Kidney (tissue), 14 donors: Measurements from ENCODE around the gene ABHD6. TPM values are rescaled to one million over a fixed set of nuclear protein-coding genes. Genes with fewer than 3 reads are reported as not detected.
"Not testable (repeated sequence)": the region's sequence is repeated elsewhere in the genome, so short reads cannot be mapped to it uniquely, and the experiment has no call there.

Experiments
- DNase-seq, 5 donors: peaks; one replicate each; pipeline ENCODE4 v3.0.0-alpha.2; 2013 to 2020
- FAIRE-seq: peaks from 2 replicates; lab custom pipeline; 2012; peaks lifted over from hg19 to GRCh38; lab: Jason Lieb, UNC
- H3K27ac ChIP-seq, 2 donors: one replicate each; pipeline ENCODE4 v1.7.0; 2013; ENCODE audit warnings: low read depth in 2 of 2, low read length in 2 of 2, inconsistent platforms in 1 of 2
- H3K27me3 ChIP-seq: one replicate; pipeline ENCODE4 v1.7.1; 2013; ENCODE audit warnings: low read length, inconsistent platforms; ENCODE audit not compliant: control insufficient read depth, insufficient read depth
- H3K36me3 ChIP-seq, 3 donors: one replicate each; pipeline versions ENCODE4 v1.7.0 to v1.7.1; 2013; ENCODE audit warnings: low read length in 3 of 3, control low read depth in 1 of 3, inconsistent platforms in 1 of 3; ENCODE audit not compliant: insufficient read depth in 3 of 3, control insufficient read depth in 2 of 3
- H3K4me1 ChIP-seq, 3 donors: one replicate each; pipeline versions ENCODE4 v1.7.0 to v1.7.1; 2013; ENCODE audit warnings: low read length in 3 of 3, inconsistent platforms in 1 of 3, low read depth in 1 of 3; ENCODE audit not compliant: control insufficient read depth in 2 of 3, insufficient read depth in 2 of 3
- H3K4me3 ChIP-seq, 3 donors: one replicate each; pipeline versions ENCODE4 v1.7.0 to v1.8.1; 2013; ENCODE audit warnings: low read length in 3 of 3, control low read depth in 1 of 3, inconsistent platforms in 1 of 3
- H3K9ac ChIP-seq, 3 donors: one replicate each; pipeline versions ENCODE4 v1.7.0 to v1.7.1; 2013; ENCODE audit warnings: low read length in 3 of 3, control low read depth in 1 of 3, inconsistent platforms in 1 of 3
- H3K9me3 ChIP-seq, 3 donors: one replicate each; pipeline versions ENCODE4 v1.7.0 to v1.7.1; 2013; ENCODE audit warnings: low read length in 3 of 3, control low read depth in 1 of 3, inconsistent platforms in 1 of 3; ENCODE audit not compliant: control insufficient read depth in 2 of 3, insufficient read depth in 1 of 3
- intact Hi-C: fragments of 100-400 bp; cut with DNase I; formaldehyde crosslinking; loops from one replicate; pipeline ENCODE4 v1.11.1; 2022
- polyA plus RNA-seq: library from polyadenylated mRNA; stranded (reverse); fragments of 350-450 nt; fragmentation: Illumina TruSeq; extraction: RNeasy Lipid Tissue Mini Kit (QIAGEN cat#74804); gene quantifications from one replicate; pipeline ENCODE4 v1.2.3, GENCODE V29; 2014; ENCODE audit warnings: low read depth, low replicate concordance; ENCODE audit not compliant: insufficient read depth
- total RNA-seq: library from RNA; stranded (reverse); fragmentation: NEBNext Ultra II Directional; extraction: Animal tissue kit (Norgen Biotek cat#: 25700); gene quantifications from one replicate; pipeline ENCODE4 v1.2.1, GENCODE V29; 2021
- TF ChIP-seq, protein P1 (sequence below): IDR thresholded peaks from 3 replicates; pipeline ENCODE4 v1.5.1; 2012; ENCODE audit warnings: mild to moderate bottlenecking, moderate library complexity, borderline replicate concordance; ENCODE audit not compliant: insufficient read depth; ENCODE audit errors: extremely low read depth
- donor health status: control.
- donor health status: control.
- donor health status: control.
- donor health status: control.
- donor health status: control.
- donor health status: DM: yes; HTN: yes; CAD: no.
- donor health status: Normal renal cell carcinoma (clear cell type).

ABHD6 gene
- total and polyA plus RNA-seq, 2 donors from 2014 or later: 10.2 to 21.4 TPM

DNA sequence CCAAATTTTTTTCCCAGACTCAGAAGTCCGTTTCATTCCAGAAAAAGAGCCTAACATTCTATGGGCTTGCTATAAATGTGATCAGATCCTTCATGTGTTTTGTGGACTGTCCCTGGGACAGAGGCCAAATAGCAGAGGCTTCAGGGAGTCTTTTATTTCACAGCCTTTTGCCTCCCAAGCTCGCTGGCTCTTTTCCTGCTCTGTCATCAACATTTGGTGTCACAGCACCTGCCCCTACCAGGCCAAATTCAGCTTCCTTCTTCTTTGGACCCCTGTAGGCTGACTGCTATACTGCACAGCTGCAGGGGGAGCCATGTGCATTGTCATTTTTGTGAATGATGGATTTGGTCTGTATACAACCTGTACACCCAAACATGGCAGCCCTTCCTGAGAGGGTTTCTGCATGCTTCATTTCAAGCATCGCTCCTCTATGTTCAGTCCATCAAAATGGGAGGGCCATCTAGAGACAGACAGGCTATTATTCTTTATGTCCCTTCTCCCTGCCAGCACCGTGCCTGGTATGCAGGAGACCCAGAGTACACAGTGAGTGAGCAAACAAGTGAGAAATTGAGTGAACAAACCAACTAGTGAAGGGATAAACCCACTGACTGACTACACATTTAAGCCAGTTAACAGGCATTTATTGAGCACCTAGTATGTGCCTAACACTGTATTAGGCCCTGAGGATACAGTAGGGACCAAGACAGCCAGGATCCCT lies 50.6 kb downstream of the ABHD6 start:
- Histone ChIP-seq H3K27me3 (no peaks in the 10 kb centered on the region), H3K9me3 (no peaks in the 10 kb centered on the region), H3K4me3 (no peak overlapping the region), H3K4me1 (no peaks in the 10 kb centered on the region), H3K36me3 (peaks cover 0 to 27% (median 24%) of the 10 kb centered on the region in 3 donors), H3K27ac (no peak overlapping the region), H3K9ac (no peak overlapping the region)
- intact Hi-C loops: no loop called here
- FAIRE-seq: no peak
- TF ChIP-seq, protein P1, sequence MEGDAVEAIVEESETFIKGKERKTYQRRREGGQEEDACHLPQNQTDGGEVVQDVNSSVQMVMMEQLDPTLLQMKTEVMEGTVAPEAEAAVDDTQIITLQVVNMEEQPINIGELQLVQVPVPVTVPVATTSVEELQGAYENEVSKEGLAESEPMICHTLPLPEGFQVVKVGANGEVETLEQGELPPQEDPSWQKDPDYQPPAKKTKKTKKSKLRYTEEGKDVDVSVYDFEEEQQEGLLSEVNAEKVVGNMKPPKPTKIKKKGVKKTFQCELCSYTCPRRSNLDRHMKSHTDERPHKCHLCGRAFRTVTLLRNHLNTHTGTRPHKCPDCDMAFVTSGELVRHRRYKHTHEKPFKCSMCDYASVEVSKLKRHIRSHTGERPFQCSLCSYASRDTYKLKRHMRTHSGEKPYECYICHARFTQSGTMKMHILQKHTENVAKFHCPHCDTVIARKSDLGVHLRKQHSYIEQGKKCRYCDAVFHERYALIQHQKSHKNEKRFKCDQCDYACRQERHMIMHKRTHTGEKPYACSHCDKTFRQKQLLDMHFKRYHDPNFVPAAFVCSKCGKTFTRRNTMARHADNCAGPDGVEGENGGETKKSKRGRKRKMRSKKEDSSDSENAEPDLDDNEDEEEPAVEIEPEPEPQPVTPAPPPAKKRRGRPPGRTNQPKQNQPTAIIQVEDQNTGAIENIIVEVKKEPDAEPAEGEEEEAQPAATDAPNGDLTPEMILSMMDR: no peak
- DNase-seq: no peak

DNA sequence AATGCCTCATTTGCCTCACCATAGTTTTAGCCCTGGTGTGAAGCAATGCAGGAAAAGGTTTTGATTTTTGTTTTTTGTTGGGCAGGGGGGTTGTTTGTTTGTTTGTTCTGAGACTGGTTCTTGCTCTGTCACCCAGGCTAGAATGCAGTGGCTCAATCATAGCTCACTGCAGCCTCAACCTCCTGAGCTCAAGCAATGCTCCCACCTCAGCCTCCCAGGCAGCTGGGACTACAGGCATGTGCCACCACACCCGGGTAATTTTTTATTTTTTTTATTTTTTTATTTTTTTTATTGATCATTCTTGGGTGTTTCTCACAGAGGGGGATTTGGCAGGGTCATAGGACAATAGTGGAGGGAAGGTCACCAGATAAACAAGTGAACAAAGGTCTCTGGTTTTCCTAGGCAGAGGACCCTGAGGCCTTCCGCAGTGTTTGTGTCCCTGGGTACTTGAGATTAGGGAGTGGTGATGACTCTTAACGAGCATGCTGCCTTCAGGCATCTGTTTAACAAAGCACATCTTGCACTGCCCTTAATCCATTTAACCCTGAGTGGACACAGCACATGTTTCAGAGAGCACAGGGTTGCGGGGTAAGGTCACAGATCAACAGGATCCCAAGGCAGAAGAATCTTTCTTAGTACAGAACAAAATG lies 51.5 kb downstream of the ABHD6 start:
- intact Hi-C loops, H3K27me3 ChIP-seq, FAIRE-seq, H3K9ac ChIP-seq, DNase-seq, H3K4me1 ChIP-seq, H3K27ac ChIP-seq, H3K4me3 ChIP-seq, H3K9me3 ChIP-seq: not testable (repeated sequence)
- peaks cover 0 to 19% (median 16%) of the 10 kb centered on the region in 3 donors for H3K36me3 ChIP-seq

GRCh38 chr3:58290446-58290845 lies 52.9 kb downstream of the ABHD6 start:
- H3K9ac ChIP-seq, H3K27ac ChIP-seq, H3K9me3 ChIP-seq, DNase-seq, H3K27me3 ChIP-seq, H3K4me3 ChIP-seq, intact Hi-C loops, H3K4me1 ChIP-seq, FAIRE-seq: not testable (repeated sequence)
- peaks cover 0 to 11% (median 11%) of the 10 kb centered on the region in 3 donors for H3K36me3 ChIP-seq

DNA sequence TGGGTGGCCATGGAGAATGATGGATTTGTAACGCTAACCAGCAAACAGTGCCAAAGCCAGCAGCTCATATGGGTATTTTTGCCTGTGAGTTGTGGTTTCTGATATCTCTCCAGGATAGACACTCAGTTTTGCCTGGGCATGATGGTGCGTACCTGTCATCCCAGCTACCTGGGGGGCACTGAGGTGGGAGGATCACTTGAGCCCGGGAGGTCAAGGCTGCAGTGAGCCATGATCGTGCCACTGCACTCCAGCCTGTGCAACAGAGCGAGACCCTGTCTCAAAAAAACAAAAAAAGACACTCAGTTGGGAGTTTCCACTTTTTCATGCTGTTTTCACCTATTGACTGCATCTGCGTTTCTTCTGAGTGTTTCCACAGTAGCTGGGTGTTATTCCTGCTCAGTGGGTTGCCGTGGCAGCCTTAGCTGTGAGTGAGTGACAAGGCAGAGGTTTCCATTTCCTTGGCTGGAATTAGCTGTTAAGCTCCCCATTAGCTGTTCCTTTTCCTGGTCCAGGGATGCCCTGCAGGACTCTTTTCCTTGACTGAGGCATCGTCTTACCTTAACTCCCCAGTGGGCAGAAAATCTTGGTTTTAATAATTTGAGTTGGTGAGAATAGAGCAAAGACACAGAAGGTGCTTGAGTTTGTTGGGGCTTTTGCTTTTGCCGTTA lies 54.2 kb downstream of the ABHD6 start:
- TF ChIP-seq, protein P1: no peak
- peaks cover 0 to 11% (median 7%) of the 10 kb centered on the region in 3 donors for H3K36me3 ChIP-seq
- intact Hi-C loops: no loop called here
- H3K9ac ChIP-seq: no peak overlapping the region
- no peaks in the 10 kb centered on the region for H3K27me3 ChIP-seq
- H3K9me3 ChIP-seq: no peaks in the 10 kb centered on the region
- H3K27ac ChIP-seq: no peak overlapping the region
- H3K4me3 ChIP-seq: no peak overlapping the region
- no peak for DNase-seq
- no peak for FAIRE-seq
- H3K4me1 ChIP-seq: peaks cover 0 to 7% (median 6%) of the 10 kb centered on the region in 3 donors
